Stimulated activated CD8-positive, alpha-beta memory T cell treated with anti-CD3 and anti-CD28 coated beads, Interleukin-2, amount 100 ng/mL, for 48 hours (primary cell): ENCODE measurements around the gene CASQ1.

Experiments used
- DNase-seq, 2 donors: peaks; one replicate each; pipeline ENCODE4 v3.0.0-alpha.2; 2020; ENCODE audit warnings: low read depth in 2 of 2

The CASQ1 gene

GRCh38 chr1:160226623-160227022 lies 36.2 kb downstream of the CASQ1 start:
- no peak for DNase-seq

- no peak for DNase-seq
Measured at GRCh38 chr1:160227034-160227433, 36.7 kb downstream of the CASQ1 start.

GRCh38 chr1:160227561-160227960 lies 37.2 kb downstream of the CASQ1 start:
- DNase-seq: no peak

- no peak for DNase-seq
Measured at GRCh38 chr1:160228431-160228830, 38.1 kb downstream of the CASQ1 start.

GRCh38 chr1:160232911-160233310 lies 42.5 kb downstream of the CASQ1 start:
- no peak for DNase-seq

GRCh38 chr1:160236806-160237205 lies 46.4 kb downstream of the CASQ1 start:
- no peak for DNase-seq

GRCh38 chr1:160237558-160237957 lies 47.2 kb downstream of the CASQ1 start:
- no peak for DNase-seq

- no peak for DNase-seq
Measured at GRCh38 chr1:160238408-160238807, 48.0 kb downstream of the CASQ1 start.

- no peak for DNase-seq
Measured at GRCh38 chr1:160239582-160240299, 49.4 kb downstream of the CASQ1 start.

- no peak for DNase-seq
Measured at GRCh38 chr1:160243767-160244166, 53.4 kb downstream of the CASQ1 start.

GRCh38 chr1:160244209-160244608 lies 53.8 kb downstream of the CASQ1 start:
- DNase-seq: no peak

- DNase-seq: no peak
Measured at GRCh38 chr1:160245434-160245833, 55.1 kb downstream of the CASQ1 start.

- DNase-seq: no peak
Measured at GRCh38 chr1:160247053-160247452, 56.7 kb downstream of the CASQ1 start.

GRCh38 chr1:160251011-160251410 lies 60.6 kb downstream of the CASQ1 start:
- DNase-seq: no peak
